Neuronal stem cell (in vitro differentiated cells): Measurements from ENCODE around the gene RIC1.

Source experiments
- DNase-seq: peaks from one replicate; pipeline ENCODE4 v3.0.0-alpha.2; 2013; ENCODE audit warnings: low spot score
- H2AFZ ChIP-seq: one replicate; pipeline ENCODE4 v1.6.1; 2013; ENCODE audit warnings: mild to moderate bottlenecking, low read length, inconsistent platforms
- H2AK5ac ChIP-seq: 2 replicates; pipeline ENCODE4 v1.6.1; 2013; ENCODE audit warnings: low read depth, mild to moderate bottlenecking, inconsistent platforms, low read length, moderate library complexity, mixed read lengths
- H2BK120ac ChIP-seq: 2 replicates; pipeline ENCODE4 v1.6.1; 2013; ENCODE audit warnings: low read depth, mild to moderate bottlenecking, inconsistent platforms, low read length, moderate library complexity, mixed read lengths
- H2BK12ac ChIP-seq: one replicate; pipeline ENCODE4 v1.6.1; 2013; ENCODE audit warnings: low read length, inconsistent platforms
- H2BK15ac ChIP-seq: 2 replicates; pipeline ENCODE4 v1.6.1; 2013; ENCODE audit warnings: mild to moderate bottlenecking, low read length, inconsistent platforms, mixed read lengths
- H2BK5ac ChIP-seq: one replicate; pipeline ENCODE4 v1.6.1; 2013; ENCODE audit warnings: inconsistent platforms, mild to moderate bottlenecking, low read length, moderate library complexity
- H3K14ac ChIP-seq: one replicate; pipeline ENCODE4 v1.6.1; 2013; ENCODE audit warnings: low read length, inconsistent platforms
- H3K18ac ChIP-seq: 2 replicates; pipeline ENCODE4 v1.6.1; 2013; ENCODE audit warnings: low read length, inconsistent platforms
- H3K23ac ChIP-seq: 2 replicates; pipeline ENCODE4 v1.6.1; 2013; ENCODE audit warnings: low read depth, mild to moderate bottlenecking, mixed read lengths, low read length, inconsistent platforms; ENCODE audit not compliant: poor library complexity
- H3K27ac ChIP-seq: replicated peaks from 3 replicates; pipeline ENCODE4 v1.5.1; 2013; ENCODE audit warnings: low read length, inconsistent platforms
- H3K27me3 ChIP-seq, 3 experiments: 2 replicates each; pipeline ENCODE4 v1.6.1; 2013; ENCODE audit warnings: low read length in 3 of 3, mild to moderate bottlenecking in 2 of 3, inconsistent platforms in 1 of 3, low read depth in 1 of 3, mixed read lengths in 1 of 3, moderate library complexity in 1 of 3; ENCODE audit not compliant: control insufficient read depth in 3 of 3, insufficient read depth in 3 of 3
- H3K36me3 ChIP-seq, 2 donors: replicated peaks in 1 of 2; 2 replicates each; pipeline ENCODE4 v1.6.1; 2013; ENCODE audit warnings: low read length in 2 of 2; ENCODE audit not compliant: control insufficient read depth in 2 of 2, insufficient read depth in 2 of 2
- H3K4ac ChIP-seq: 2 replicates; pipeline ENCODE4 v1.6.1; 2013; ENCODE audit warnings: inconsistent platforms, mild to moderate bottlenecking, low read length, moderate library complexity
- H3K4me1 ChIP-seq, 2 donors: 1 replicate in 1 of 2; 2 replicates in 1 of 2; pipeline ENCODE4 v1.6.1; 2013; ENCODE audit warnings: low read length in 2 of 2, low read depth in 1 of 2; ENCODE audit not compliant: control insufficient read depth in 2 of 2, insufficient read depth in 1 of 2
- H3K4me2 ChIP-seq: one replicate; pipeline ENCODE4 v1.6.1; 2013; ENCODE audit warnings: mild to moderate bottlenecking, low read length, inconsistent platforms; ENCODE audit not compliant: insufficient read depth, poor library complexity, severe bottlenecking
- H3K4me3 ChIP-seq, 2 donors: 2 replicates each; pipeline ENCODE4 v1.5.1; 2013; ENCODE audit warnings: low read length in 2 of 2, mild to moderate bottlenecking in 2 of 2, inconsistent platforms in 1 of 2, moderate library complexity in 1 of 2
- H3K79me1 ChIP-seq: one replicate; pipeline ENCODE4 v1.6.1; 2013; ENCODE audit warnings: low read depth, mild to moderate bottlenecking, inconsistent platforms, low read length, moderate library complexity
- H3K9ac ChIP-seq: one replicate; pipeline ENCODE4 v1.6.1; 2013; ENCODE audit warnings: mild to moderate bottlenecking, low read depth, low read length, inconsistent platforms; ENCODE audit not compliant: poor library complexity
- H3K9me3 ChIP-seq, 2 donors: replicated peaks in 1 of 2; 2 replicates each; pipeline versions ENCODE3 to v1.6.1; 2013; ENCODE audit warnings: low read length in 2 of 2, mild to moderate bottlenecking in 2 of 2, inconsistent platforms in 1 of 2, low read depth in 1 of 2, mixed read lengths in 1 of 2, moderate library complexity in 1 of 2; ENCODE audit not compliant: control insufficient read depth in 2 of 2, insufficient read depth in 1 of 2
- H4K8ac ChIP-seq: one replicate; pipeline ENCODE4 v1.6.1; 2013; ENCODE audit warnings: low read depth, mild to moderate bottlenecking, inconsistent platforms, low read length, moderate library complexity
- H4K91ac ChIP-seq: one replicate; pipeline ENCODE4 v1.6.1; 2013; ENCODE audit warnings: low read length, low read depth, mild to moderate bottlenecking, inconsistent platforms; ENCODE audit not compliant: poor library complexity
- WGBS, 2 donors: extraction: QIAGEN DNeasy Blood & Tissue Kit; methylation state at CpG; one replicate each; pipeline ENCODE4 v1.1.7; 2013; ENCODE audit warnings: missing lambda C conversion rate in 2 of 2, mixed read lengths in 1 of 2; ENCODE audit not compliant: insufficient read length in 2 of 2, insufficient replicate concordance in 1 of 2; ENCODE audit errors: extremely low coverage in 2 of 2; 5-methylcytosine and 5-hydroxymethylcytosine counted together

RIC1 gene

GRCh38 chr9:5620494-5620893, 8.4 kb upstream of the RIC1 start:
- Histone ChIP-seq H3K27ac (no peak overlapping the region), H2AFZ (no peak overlapping the region), H3K9me3 (no peaks in the 10 kb centered on the region), H3K4me3 (no peak overlapping the region), H3K14ac (no peak overlapping the region), H3K9ac (no peak overlapping the region), H2BK12ac (no peak overlapping the region), H4K91ac (no peak overlapping the region), H3K23ac (no peak overlapping the region), H2BK15ac (no peak overlapping the region), H2BK5ac (no peak overlapping the region), H4K8ac (no peak overlapping the region), H3K27me3 (no peaks in the 10 kb centered on the region), H2AK5ac (no peak overlapping the region), H2BK120ac (no peak overlapping the region), H3K4me1 (no peaks in the 10 kb centered on the region), H3K18ac (no peak overlapping the region), H3K36me3 (no peaks in the 10 kb centered on the region), H3K79me1 (no peaks in the 10 kb centered on the region), H3K4ac (no peak overlapping the region), H3K4me2 (no peak overlapping the region)
- no peak for DNase-seq
- whole genome bisulfite sequencing, 2 donors: no CpG with 5 or more reads among the region's 2 CpGs

GRCh38 chr9:5621327-5621726, 7.6 kb upstream of the RIC1 start:
- H3K27ac ChIP-seq: no peak overlapping the region
- no peak overlapping the region for H2BK12ac ChIP-seq
- H2AK5ac ChIP-seq: no peak overlapping the region
- H3K4me2 ChIP-seq: no peak overlapping the region
- no peak overlapping the region for H2BK120ac ChIP-seq
- H3K79me1 ChIP-seq: no peaks in the 10 kb centered on the region
- DNase-seq: no peak
- no peak overlapping the region for H3K4ac ChIP-seq
- H3K9ac ChIP-seq: no peak overlapping the region
- no peak overlapping the region for H4K8ac ChIP-seq
- H2AFZ ChIP-seq: no peak overlapping the region
- no peak overlapping the region for H3K18ac ChIP-seq
- no CpG with 5 or more reads among the region's 4 CpGs for WGBS, 2 donors
- no peaks in the 10 kb centered on the region for H3K36me3 ChIP-seq
- H3K23ac ChIP-seq: no peak overlapping the region
- no peaks in the 10 kb centered on the region for H3K4me1 ChIP-seq
- H2BK5ac ChIP-seq: no peak overlapping the region
- no peaks in the 10 kb centered on the region for H3K27me3 ChIP-seq
- H3K4me3 ChIP-seq: no peak overlapping the region
- H3K14ac ChIP-seq: no peak overlapping the region
- no peaks in the 10 kb centered on the region for H3K9me3 ChIP-seq
- no peak overlapping the region for H2BK15ac ChIP-seq
- no peak overlapping the region for H4K91ac ChIP-seq

- Histone ChIP-seq H2BK120ac (no peak overlapping the region), H4K8ac (no peak overlapping the region), H3K14ac (no peak overlapping the region), H2BK15ac (no peak overlapping the region), H3K18ac (no peak overlapping the region), H3K4me2 (no peak overlapping the region), H3K27me3 (no peaks in the 10 kb centered on the region), H2BK5ac (no peak overlapping the region), H2AK5ac (no peak overlapping the region), H3K23ac (no peak overlapping the region), H3K4ac (no peak overlapping the region), H3K27ac (no peak overlapping the region), H3K79me1 (no peaks in the 10 kb centered on the region), H3K4me3 (no peak overlapping the region), H3K36me3 (no peaks in the 10 kb centered on the region), H2BK12ac (no peak overlapping the region), H3K9me3 (no peaks in the 10 kb centered on the region), H2AFZ (no peak overlapping the region), H3K9ac (no peak overlapping the region), H4K91ac (no peak overlapping the region), H3K4me1 (no peaks in the 10 kb centered on the region)
- DNase-seq: no peak
- no CpG with 5 or more reads among the region's 3 CpGs for WGBS, 2 donors
Measured at GRCh38 chr9:5622016-5622415, 6.9 kb upstream of the RIC1 start.

GRCh38 chr9:5624655-5625054, 4.3 kb upstream of the RIC1 start:
- H2BK12ac ChIP-seq: no peak overlapping the region
- no peak overlapping the region for H3K18ac ChIP-seq
- H3K36me3 ChIP-seq: no peaks in the 10 kb centered on the region
- H3K4ac ChIP-seq: no peak overlapping the region
- H2AFZ ChIP-seq: no peak overlapping the region
- WGBS, 2 donors: no CpG with 5 or more reads among the region's 2 CpGs
- no peak for DNase-seq
- no peak overlapping the region for H3K27ac ChIP-seq
- H3K23ac ChIP-seq: no peak overlapping the region
- H3K79me1 ChIP-seq: peaks cover 3% of the 10 kb centered on the region
- H3K14ac ChIP-seq: no peak overlapping the region
- no peak overlapping the region for H3K9ac ChIP-seq
- H3K27me3 ChIP-seq: no peaks in the 10 kb centered on the region
- H3K4me3 ChIP-seq: no peak overlapping the region
- H4K8ac ChIP-seq: no peak overlapping the region
- no peaks in the 10 kb centered on the region for H3K9me3 ChIP-seq
- H2BK120ac ChIP-seq: no peak overlapping the region
- no peak overlapping the region for H4K91ac ChIP-seq
- H3K4me2 ChIP-seq: no peak overlapping the region
- H2AK5ac ChIP-seq: no peak overlapping the region
- H3K4me1 ChIP-seq: peaks cover 0 to 2% of the 10 kb centered on the region in 2 donors
- no peak overlapping the region for H2BK5ac ChIP-seq
- H2BK15ac ChIP-seq: no peak overlapping the region
